SU-DHL-6 (cell line): Measurements from ENCODE around the gene NUMB.

Source experiments
- H2AFZ ChIP-seq: fragments of 200-600 bp; sonication (generic); 2 replicates; pipeline ENCODE4 v1.6.1; 2014; ENCODE audit warnings: low read depth, mild to moderate bottlenecking, moderate library complexity, mixed read lengths, antibody characterized with exemption, low read length; ENCODE audit not compliant: severe bottlenecking
- H3F3A ChIP-seq: fragments of 200-600 bp; shearing (Covaris generic); 2 replicates; pipeline ENCODE4 v1.6.0; 2016; ENCODE audit warnings: antibody characterized with exemption, mild to moderate bottlenecking; ENCODE audit not compliant: insufficient read depth
- H3K27ac ChIP-seq: fragments of 200-600 bp; sonication (generic); 2 replicates; pipeline ENCODE4 v1.5.1; 2016; ENCODE audit warnings: low read depth, mild to moderate bottlenecking, low read length, moderate library complexity, mixed read lengths
- H3K27me3 ChIP-seq: fragments of 200-600 bp; sonication (generic), shearing (Covaris generic); 2 replicates; pipeline ENCODE4 v1.6.0; 2014; ENCODE audit warnings: mild to moderate bottlenecking, low read length
- H3K36me3 ChIP-seq: fragments of 200-600 bp; sonication (generic); 2 replicates; pipeline ENCODE4 v1.6.1; 2014; ENCODE audit warnings: mild to moderate bottlenecking, low read length, mixed read lengths
- H3K4me2 ChIP-seq: fragments of 300-600, 200-600 bp; shearing (Covaris generic), sonication (generic); 2 replicates; pipeline ENCODE4 v1.6.0; 2014; ENCODE audit warnings: low read length, low read depth, mild to moderate bottlenecking; ENCODE audit not compliant: poor library complexity, severe bottlenecking
- H3K4me3 ChIP-seq: fragments of 200-600 bp; sonication (generic); 2 replicates; pipeline ENCODE4 v1.5.1; 2014; ENCODE audit warnings: antibody characterized with exemption, low read length, mild to moderate bottlenecking, mixed read lengths; ENCODE audit not compliant: insufficient read depth, poor library complexity, severe bottlenecking
- H3K79me2 ChIP-seq: fragments of 200-600 bp; sonication (generic); 2 replicates; pipeline ENCODE4 v1.6.1; 2014; ENCODE audit warnings: mild to moderate bottlenecking, low read length, moderate library complexity; ENCODE audit not compliant: insufficient read depth
- H3K9ac ChIP-seq: fragments of 200-600 bp; sonication (generic); 2 replicates; pipeline ENCODE4 v1.7.0; 2014; ENCODE audit warnings: mild to moderate bottlenecking, low read length
- H3K9me2 ChIP-seq: fragments of 200-600 bp; sonication (generic); replicated peaks from 2 replicates; pipeline ENCODE4 v1.6.1; 2014; ENCODE audit warnings: low read length; ENCODE audit not compliant: insufficient read depth
- H3K9me3 ChIP-seq: fragments of 200-600 bp; sonication (generic); 2 replicates; pipeline ENCODE4 v1.6.1; 2014; ENCODE audit warnings: low read length, mixed read lengths; ENCODE audit not compliant: insufficient read depth
- H4K20me1 ChIP-seq: fragments of 200-600 bp; sonication (generic); 2 replicates; pipeline ENCODE4 v1.6.1; 2014; ENCODE audit warnings: low read depth, mild to moderate bottlenecking, antibody characterized with exemption, low read length, moderate library complexity, mixed read lengths
- EZH2phosphoT487 ChIP-seq: fragments of 200-600 bp; sonication (generic), shearing (Covaris generic); conservative IDR thresholded peaks from 2 replicates; pipeline ENCODE4 v1.6.1; 2018; ENCODE audit warnings: mild to moderate bottlenecking, antibody characterized with exemption, low read length, moderate library complexity, mixed read lengths
- TF ChIP-seq, protein P1 (sequence below): fragments of 200-600 bp; sonication (generic); IDR thresholded peaks from one replicate; pipeline ENCODE4 v1.5.1; 2017; ENCODE audit warnings: antibody characterized with exemption, mild to moderate bottlenecking, low read length, moderate library complexity; ENCODE audit not compliant: insufficient read depth, poor library complexity, severe bottlenecking

NUMB gene

DNA sequence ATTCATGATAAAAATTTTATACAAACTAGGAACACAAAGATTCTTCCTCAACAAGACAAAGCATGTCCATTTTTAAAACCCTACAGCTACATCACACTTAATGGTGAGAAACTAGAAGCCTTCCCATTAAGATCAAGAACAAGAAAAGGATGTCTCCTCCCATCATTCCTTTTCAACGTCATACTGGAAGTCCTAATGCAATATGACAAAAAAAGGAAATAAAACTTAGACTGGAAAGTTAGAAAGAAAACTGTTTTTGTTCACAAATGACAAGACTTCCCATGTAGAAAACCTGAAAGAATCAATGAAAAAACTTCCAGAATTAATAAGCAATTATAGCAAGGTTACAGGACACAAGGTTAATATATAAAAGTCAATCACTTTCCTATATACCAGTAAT, 82.5 kb downstream of the NUMB start:
- H4K20me1 ChIP-seq: no peaks in the 10 kb centered on the region

DNA sequence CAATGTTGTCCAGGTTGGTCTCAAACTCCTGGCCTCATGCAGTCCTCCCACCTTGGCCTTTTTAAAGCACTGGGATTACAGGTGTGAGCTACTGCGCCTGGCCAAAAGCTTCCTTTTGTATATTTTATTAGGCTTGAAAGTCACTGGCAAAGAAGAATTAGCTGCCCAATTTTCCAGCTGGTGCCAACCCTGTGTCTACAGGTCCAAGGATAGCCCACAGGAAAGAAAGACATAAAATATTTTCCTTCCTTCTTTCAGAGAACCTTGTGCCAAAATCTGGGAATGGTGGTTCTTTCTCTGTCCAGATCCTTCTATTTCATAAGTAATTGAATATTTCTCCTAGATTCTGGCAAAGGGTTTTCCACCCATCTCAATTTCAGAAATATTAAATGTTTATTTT, 84.1 kb downstream of the NUMB start:
- TF ChIP-seq EZH2phosphoT487: no peak
- TF ChIP-seq, protein P1, sequence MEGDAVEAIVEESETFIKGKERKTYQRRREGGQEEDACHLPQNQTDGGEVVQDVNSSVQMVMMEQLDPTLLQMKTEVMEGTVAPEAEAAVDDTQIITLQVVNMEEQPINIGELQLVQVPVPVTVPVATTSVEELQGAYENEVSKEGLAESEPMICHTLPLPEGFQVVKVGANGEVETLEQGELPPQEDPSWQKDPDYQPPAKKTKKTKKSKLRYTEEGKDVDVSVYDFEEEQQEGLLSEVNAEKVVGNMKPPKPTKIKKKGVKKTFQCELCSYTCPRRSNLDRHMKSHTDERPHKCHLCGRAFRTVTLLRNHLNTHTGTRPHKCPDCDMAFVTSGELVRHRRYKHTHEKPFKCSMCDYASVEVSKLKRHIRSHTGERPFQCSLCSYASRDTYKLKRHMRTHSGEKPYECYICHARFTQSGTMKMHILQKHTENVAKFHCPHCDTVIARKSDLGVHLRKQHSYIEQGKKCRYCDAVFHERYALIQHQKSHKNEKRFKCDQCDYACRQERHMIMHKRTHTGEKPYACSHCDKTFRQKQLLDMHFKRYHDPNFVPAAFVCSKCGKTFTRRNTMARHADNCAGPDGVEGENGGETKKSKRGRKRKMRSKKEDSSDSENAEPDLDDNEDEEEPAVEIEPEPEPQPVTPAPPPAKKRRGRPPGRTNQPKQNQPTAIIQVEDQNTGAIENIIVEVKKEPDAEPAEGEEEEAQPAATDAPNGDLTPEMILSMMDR: no peak
- no peaks in the 10 kb centered on the region for H3K36me3 ChIP-seq

More for the DNA sequence above, 82.5 kb downstream of the NUMB start:
- Histone ChIP-seq H3K9me2 (no peaks in the 10 kb centered on the region), H3K36me3 (no peaks in the 10 kb centered on the region), H3F3A (no peaks in the 10 kb centered on the region; the same call in 1 of the 2 replicates), H3K27me3 (no peaks in the 10 kb centered on the region), H3K4me3 (no peak overlapping the region), H3K27ac (no peak overlapping the region), H3K9ac (no peak overlapping the region), H2AFZ (no peak overlapping the region), H3K4me2 (no peak overlapping the region), H3K9me3 (no peaks in the 10 kb centered on the region), H3K79me2 (no peaks in the 10 kb centered on the region)
- TF ChIP-seq, protein P1: no peak
- no peak for TF ChIP-seq EZH2phosphoT487

DNA sequence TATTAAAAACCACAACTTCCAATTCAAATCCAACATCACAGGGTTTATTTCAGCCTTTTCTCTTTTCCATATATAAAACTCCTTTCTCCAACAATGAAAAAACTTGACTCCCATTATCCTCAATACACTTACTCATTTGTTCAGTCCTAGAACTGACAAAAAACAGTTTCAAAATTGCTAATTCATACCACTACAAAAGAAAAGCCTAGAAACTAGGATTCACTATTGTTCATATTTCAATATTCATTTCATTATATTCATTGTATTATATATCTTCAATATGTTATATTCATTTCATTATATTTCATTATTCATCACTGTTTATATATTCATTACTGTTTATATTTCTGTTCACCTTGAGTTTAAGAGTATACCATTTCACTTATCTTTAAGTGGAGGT, 85.8 kb downstream of the NUMB start:
- no peak overlapping the region for H3K4me3 ChIP-seq
- H4K20me1 ChIP-seq: no peaks in the 10 kb centered on the region
- no peaks in the 10 kb centered on the region for H3K9me2 ChIP-seq
- H3K27me3 ChIP-seq: no peaks in the 10 kb centered on the region
- TF ChIP-seq EZH2phosphoT487: no peak
- TF ChIP-seq, protein P1: no peak
- H3K27ac ChIP-seq: no peak overlapping the region
- no peak overlapping the region for H3K4me2 ChIP-seq
- no peaks in the 10 kb centered on the region for H3K79me2 ChIP-seq
- no peak overlapping the region for H3K9ac ChIP-seq
- H3K36me3 ChIP-seq: no peaks in the 10 kb centered on the region
- H3K9me3 ChIP-seq: no peaks in the 10 kb centered on the region
- no peaks in the 10 kb centered on the region; the same call in 1 of the 2 replicates for H3F3A ChIP-seq
- no peak overlapping the region for H2AFZ ChIP-seq

More for the DNA sequence above, 84.1 kb downstream of the NUMB start:
- Histone ChIP-seq H3K4me2 (no peak overlapping the region), H4K20me1 (no peaks in the 10 kb centered on the region), H3K4me3 (no peak overlapping the region), H3K9ac (no peak overlapping the region), H3K79me2 (no peaks in the 10 kb centered on the region), H2AFZ (no peak overlapping the region), H3K27ac (no peak overlapping the region), H3F3A (no peaks in the 10 kb centered on the region; the same call in 1 of the 2 replicates), H3K9me3 (no peaks in the 10 kb centered on the region), H3K9me2 (no peaks in the 10 kb centered on the region), H3K27me3 (no peaks in the 10 kb centered on the region)
